ENCODE measurements around the gene LRP6. TPM values are rescaled to one million over a fixed set of nuclear protein-coding genes. Genes with fewer than 3 reads are reported as not detected.

LRP6 gene
- total and polyA plus RNA-seq, 8 donors = 44.5 to 65.7 (median 62.2) TPM

DNA sequence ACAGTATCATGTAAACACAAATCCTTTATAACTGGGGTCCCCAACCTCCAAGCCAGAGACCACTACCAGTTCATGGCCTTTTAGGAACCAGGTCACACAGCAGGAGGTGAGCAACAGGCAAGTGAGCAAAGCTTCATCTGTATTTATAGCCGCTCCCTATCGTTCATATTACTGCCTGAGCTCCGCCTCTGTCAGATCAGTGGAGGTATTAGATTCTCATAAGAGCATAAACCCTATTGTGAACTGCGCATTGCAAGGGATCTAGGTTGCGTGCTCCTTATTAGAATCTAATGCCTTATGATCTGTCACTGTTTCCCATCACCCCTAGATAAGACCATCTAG lies 49.9 kb downstream of the LRP6 start:
- ATAC-seq = no peak

DNA sequence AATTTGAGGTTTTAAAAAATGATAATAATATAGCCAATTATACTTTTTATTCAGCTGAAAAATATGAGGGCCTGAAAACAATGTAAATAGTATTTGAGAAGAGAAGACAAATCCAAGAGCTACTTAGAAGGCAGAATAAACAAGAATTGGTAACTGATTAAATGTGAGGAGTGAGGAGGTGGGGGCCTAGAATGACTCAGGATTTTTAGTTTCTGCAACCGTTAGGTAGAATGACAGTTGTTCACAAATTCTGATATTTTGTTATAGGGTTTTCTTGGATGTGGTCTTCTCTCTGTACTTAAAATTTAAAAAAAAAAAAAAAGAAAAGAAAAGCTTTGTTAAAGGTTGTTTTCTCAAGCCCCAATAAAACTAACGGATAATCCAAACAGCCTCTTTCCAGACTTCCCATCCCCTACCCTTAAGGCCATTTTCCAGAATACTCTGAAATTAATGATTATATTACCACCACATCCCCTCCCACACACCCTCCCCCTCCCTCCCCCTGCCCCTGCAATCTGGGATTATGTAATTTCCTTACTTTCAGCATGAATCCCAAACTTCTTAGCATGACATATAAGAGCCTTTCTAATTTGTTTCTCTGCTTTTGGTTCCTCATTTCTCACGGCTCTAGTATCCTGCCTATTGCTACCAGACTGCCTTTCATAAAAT lies 50.4 kb downstream of the LRP6 start:
- TF ChIP-seq, protein P1, sequence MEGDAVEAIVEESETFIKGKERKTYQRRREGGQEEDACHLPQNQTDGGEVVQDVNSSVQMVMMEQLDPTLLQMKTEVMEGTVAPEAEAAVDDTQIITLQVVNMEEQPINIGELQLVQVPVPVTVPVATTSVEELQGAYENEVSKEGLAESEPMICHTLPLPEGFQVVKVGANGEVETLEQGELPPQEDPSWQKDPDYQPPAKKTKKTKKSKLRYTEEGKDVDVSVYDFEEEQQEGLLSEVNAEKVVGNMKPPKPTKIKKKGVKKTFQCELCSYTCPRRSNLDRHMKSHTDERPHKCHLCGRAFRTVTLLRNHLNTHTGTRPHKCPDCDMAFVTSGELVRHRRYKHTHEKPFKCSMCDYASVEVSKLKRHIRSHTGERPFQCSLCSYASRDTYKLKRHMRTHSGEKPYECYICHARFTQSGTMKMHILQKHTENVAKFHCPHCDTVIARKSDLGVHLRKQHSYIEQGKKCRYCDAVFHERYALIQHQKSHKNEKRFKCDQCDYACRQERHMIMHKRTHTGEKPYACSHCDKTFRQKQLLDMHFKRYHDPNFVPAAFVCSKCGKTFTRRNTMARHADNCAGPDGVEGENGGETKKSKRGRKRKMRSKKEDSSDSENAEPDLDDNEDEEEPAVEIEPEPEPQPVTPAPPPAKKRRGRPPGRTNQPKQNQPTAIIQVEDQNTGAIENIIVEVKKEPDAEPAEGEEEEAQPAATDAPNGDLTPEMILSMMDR (IDR thresholded peaks at IDR 0.05) = no peak
- H3K4me3 ChIP-seq = no peak overlapping the region
- DNase-seq (peak in 1 of 4 donors; percentile 17), ATAC-seq (peak; percentile 86)
- H3K9me3 ChIP-seq = no peaks in the 10 kb centered on the region
- no peak overlapping the region for H3K27ac ChIP-seq
- intact Hi-C loops (cut with DNase I) = no loop called here
- no peaks in the 10 kb centered on the region for H3K36me3 ChIP-seq
- no peaks in the 10 kb centered on the region for H3K27me3 ChIP-seq
- peaks cover 12 to 18% of the 10 kb centered on the region in 2 donors for H3K4me1 ChIP-seq

More for the DNA sequence above, 49.9 kb downstream of the LRP6 start:
- Histone ChIP-seq H3K27ac (no peak overlapping the region), H3K36me3 (no peaks in the 10 kb centered on the region), H3K27me3 (no peaks in the 10 kb centered on the region), H3K9me3 (no peaks in the 10 kb centered on the region), H3K4me3 (no peak overlapping the region), H3K4me1 (peaks cover 12 to 18% of the 10 kb centered on the region in 2 donors)
- no peak for DNase-seq
- TF ChIP-seq, protein P1 (IDR thresholded peaks at IDR 0.05) = no peak
- intact Hi-C loops (cut with DNase I) = no loop called here

DNA sequence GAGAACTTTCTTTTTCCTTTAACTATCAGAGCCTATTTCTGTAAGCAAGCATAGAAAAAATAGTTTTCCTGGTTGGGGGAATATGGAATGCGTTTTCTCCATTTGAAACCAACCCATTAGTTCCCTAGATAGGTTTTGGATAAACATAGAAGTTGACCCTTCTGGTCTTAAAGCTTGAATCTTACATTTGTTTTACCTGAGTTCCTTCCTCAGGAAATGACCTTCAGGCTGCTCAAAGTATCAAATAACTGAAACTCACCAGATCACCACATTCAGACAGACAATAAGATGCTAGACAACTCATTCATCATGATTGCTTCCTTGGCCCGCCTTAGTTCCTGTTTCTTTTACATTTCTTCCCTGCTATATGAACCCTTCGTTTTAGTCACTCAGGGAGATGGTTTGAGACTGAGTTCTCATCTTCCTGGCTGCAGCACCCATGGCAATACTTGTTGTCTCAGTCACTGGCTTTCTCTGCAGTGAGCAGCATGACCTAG lies 52.2 kb downstream of the LRP6 start:
- H3K27ac ChIP-seq = no peak overlapping the region
- H3K27me3 ChIP-seq = no peaks in the 10 kb centered on the region
- intact Hi-C loops (cut with DNase I) = no loop called here
- no peaks in the 10 kb centered on the region for H3K36me3 ChIP-seq
- H3K4me3 ChIP-seq = no peak overlapping the region
- TF ChIP-seq, protein P1 (IDR thresholded peaks at IDR 0.05) = no peak
- H3K4me1 ChIP-seq = peaks cover 12 to 18% of the 10 kb centered on the region in 2 donors
- no peak for DNase-seq
- no peaks in the 10 kb centered on the region for H3K9me3 ChIP-seq
- ATAC-seq = no peak

DNA sequence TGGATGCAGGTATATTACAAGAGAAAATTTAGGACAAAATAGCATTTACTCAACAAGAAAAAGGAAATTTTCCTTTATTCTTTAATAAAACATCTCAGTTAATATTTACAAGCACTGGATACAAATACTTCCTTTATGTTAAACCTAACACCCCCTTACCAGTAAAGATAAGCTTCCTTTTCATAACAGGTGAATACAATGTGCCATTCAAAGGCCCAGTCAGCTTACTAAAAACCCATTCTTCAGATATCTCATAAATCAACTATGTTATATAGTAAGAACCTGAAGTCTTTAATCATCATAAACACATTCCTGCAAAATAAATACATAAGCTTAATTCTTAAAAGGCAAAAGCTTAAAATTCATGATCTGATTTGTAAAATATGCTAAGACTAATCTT lies 52.6 kb downstream of the LRP6 start:
- intact Hi-C loops (cut with DNase I) = no loop called here
- no peaks in the 10 kb centered on the region for H3K36me3 ChIP-seq
- DNase-seq (no peak), ATAC-seq (no peak)
- H3K9me3 ChIP-seq = no peaks in the 10 kb centered on the region
- H3K4me3 ChIP-seq = no peak overlapping the region
- H3K27me3 ChIP-seq = no peaks in the 10 kb centered on the region
- H3K4me1 ChIP-seq = peaks cover 12 to 18% of the 10 kb centered on the region in 2 donors
- no peak overlapping the region for H3K27ac ChIP-seq
- TF ChIP-seq, protein P1 (IDR thresholded peaks at IDR 0.05) = no peak

DNA sequence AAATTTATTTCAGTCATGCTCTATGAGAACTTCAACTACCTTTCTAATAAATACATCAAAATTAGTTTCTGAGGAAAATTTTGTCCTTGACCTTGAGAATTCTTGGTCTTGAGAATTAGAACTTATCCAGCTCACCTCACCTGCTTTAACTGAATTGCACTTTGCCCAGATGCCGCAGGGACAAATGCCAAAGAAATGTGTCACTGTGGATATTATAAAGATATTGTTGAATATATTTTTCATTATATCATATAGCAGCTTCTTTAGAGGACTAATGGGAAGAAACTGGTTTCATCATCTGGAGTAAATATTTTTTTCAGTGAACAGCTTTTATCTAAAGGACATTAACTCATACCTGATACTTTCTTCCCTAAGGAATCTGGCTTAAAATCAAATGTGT lies 54.1 kb downstream of the LRP6 start:
- Histone ChIP-seq H3K27ac (no peak overlapping the region), H3K27me3 (no peaks in the 10 kb centered on the region), H3K4me3 (no peak overlapping the region), H3K36me3 (no peaks in the 10 kb centered on the region), H3K9me3 (no peaks in the 10 kb centered on the region), H3K4me1 (peaks cover 12 to 18% of the 10 kb centered on the region in 2 donors)
- ATAC-seq (no peak), DNase-seq (no peak)
- intact Hi-C loops (cut with DNase I) = no loop called here
- TF ChIP-seq, protein P1 (IDR thresholded peaks at IDR 0.05) = no peak
